Ascending aorta (tissue), 2 donors: ENCODE measurements around the gene NLRP3. TPM values are rescaled to one million over a fixed set of nuclear protein-coding genes. Genes with fewer than 3 reads are reported as not detected.
"Not testable (repeated sequence)": the region's sequence is repeated elsewhere in the genome, so short reads cannot be mapped to it uniquely, and the experiment has no call there.

ENCODE experiments used
- DNase-seq, 2 donors: peaks; one replicate each; pipeline ENCODE4 v3.0.0-alpha.2; 2019; ENCODE audit warnings: low spot score in 2 of 2
- H3K27ac ChIP-seq, 2 donors: fragments of 200-600 bp; sonication (generic); one replicate each; pipeline ENCODE4 v1.5.1; 2016 to 2017; ENCODE audit warnings: mild to moderate bottlenecking in 1 of 2
- H3K27me3 ChIP-seq: fragments of 200-600 bp; sonication (generic); one replicate; pipeline ENCODE4 v1.5.1; 2017
- H3K36me3 ChIP-seq, 2 donors: fragments of 200-600 bp; sonication (generic); one replicate each; pipeline ENCODE4 v1.5.1; 2016
- H3K4me1 ChIP-seq, 2 donors: fragments of 200-600 bp; sonication (generic); one replicate each; pipeline ENCODE4 v1.5.1; 2016 to 2017; ENCODE audit warnings: mild to moderate bottlenecking in 1 of 2
- H3K4me3 ChIP-seq, 2 donors: fragments of 200-600 bp; sonication (generic); one replicate each; pipeline ENCODE4 v1.5.1; 2016 to 2017; ENCODE audit warnings: mild to moderate bottlenecking in 1 of 2
- H3K9me3 ChIP-seq, 2 donors: fragments of 200-600 bp; sonication (generic); one replicate each; pipeline ENCODE4 v1.5.1; 2016
- intact Hi-C: fragments of 100-400 bp; cut with DNase I; formaldehyde crosslinking; loops from one replicate; pipeline ENCODE4 v1.15.1; 2023
- total RNA-seq: library from RNA; depleted of rRNA; stranded (reverse); fragments of >200 nt; gene quantifications from one replicate; pipeline ENCODE4 v1.1.0, GENCODE V29; 2016
- TF ChIP-seq, protein P1 (sequence below), 3 experiments: fragments of 200-600 bp in 2 of 3; fragments of 450-650 bp in 1 of 3; sonication (generic) in 2 of 3; IDR thresholded peaks; one replicate each; pipeline ENCODE4 v1.5.1; 2016 to 2019; ENCODE audit warnings: antibody characterized with exemption in 3 of 3, mild to moderate bottlenecking in 1 of 3, moderate library complexity in 1 of 3

NLRP3 gene
- total RNA-seq, 1 donor from 2014 or later: 0.11 TPM

GRCh38 chr1:247469141-247469535, 53.2 kb downstream of the NLRP3 start:
- no peak for DNase-seq
- H3K27me3 ChIP-seq: no peaks in the 10 kb centered on the region
- TF ChIP-seq, protein P1, sequence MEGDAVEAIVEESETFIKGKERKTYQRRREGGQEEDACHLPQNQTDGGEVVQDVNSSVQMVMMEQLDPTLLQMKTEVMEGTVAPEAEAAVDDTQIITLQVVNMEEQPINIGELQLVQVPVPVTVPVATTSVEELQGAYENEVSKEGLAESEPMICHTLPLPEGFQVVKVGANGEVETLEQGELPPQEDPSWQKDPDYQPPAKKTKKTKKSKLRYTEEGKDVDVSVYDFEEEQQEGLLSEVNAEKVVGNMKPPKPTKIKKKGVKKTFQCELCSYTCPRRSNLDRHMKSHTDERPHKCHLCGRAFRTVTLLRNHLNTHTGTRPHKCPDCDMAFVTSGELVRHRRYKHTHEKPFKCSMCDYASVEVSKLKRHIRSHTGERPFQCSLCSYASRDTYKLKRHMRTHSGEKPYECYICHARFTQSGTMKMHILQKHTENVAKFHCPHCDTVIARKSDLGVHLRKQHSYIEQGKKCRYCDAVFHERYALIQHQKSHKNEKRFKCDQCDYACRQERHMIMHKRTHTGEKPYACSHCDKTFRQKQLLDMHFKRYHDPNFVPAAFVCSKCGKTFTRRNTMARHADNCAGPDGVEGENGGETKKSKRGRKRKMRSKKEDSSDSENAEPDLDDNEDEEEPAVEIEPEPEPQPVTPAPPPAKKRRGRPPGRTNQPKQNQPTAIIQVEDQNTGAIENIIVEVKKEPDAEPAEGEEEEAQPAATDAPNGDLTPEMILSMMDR (IDR thresholded peaks at IDR 0.05): no peak
- no peak overlapping the region for H3K27ac ChIP-seq
- intact Hi-C loops: no loop called here
- no peaks in the 10 kb centered on the region for H3K36me3 ChIP-seq
- H3K4me3 ChIP-seq: no peak overlapping the region
- no peaks in the 10 kb centered on the region for H3K9me3 ChIP-seq
- H3K4me1 ChIP-seq: no peaks in the 10 kb centered on the region

- H3K36me3 ChIP-seq, DNase-seq, H3K9me3 ChIP-seq, intact Hi-C loops, H3K27ac ChIP-seq, H3K27me3 ChIP-seq, H3K4me3 ChIP-seq, H3K4me1 ChIP-seq: not testable (repeated sequence)
These were observed 55.0 kb downstream of the NLRP3 start for GRCh38 chr1:247470942-247471429.

- intact Hi-C loops: no loop called here
- TF ChIP-seq, protein P1 (IDR thresholded peaks at IDR 0.05): no peak
These were observed 55.6 kb downstream of the NLRP3 start for GRCh38 chr1:247471445-247472016.

DNA sequence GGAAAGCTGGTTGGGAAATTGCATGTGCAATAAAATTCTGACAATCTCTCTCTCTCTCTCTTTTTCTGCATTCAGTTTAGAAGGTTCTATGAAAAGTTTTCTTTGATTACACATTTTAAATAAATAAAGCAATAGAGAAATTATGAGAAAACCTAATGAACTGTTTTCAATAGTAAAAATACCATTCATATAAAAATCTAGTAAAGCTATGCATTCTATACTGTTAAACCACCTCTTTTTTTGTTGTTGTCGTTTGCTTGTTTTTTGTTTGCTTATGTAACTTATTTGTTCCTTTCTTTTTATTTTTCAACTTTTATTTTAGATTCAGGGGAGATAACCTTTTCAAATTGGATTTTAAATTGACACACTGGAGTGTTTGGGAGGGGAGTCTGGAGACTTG, 56.1 kb downstream of the NLRP3 start:
- no peak for DNase-seq
- intact Hi-C loops: no loop called here

More at GRCh38 chr1:247471445-247472016, 55.6 kb downstream of the NLRP3 start:
- H3K9me3 ChIP-seq: no peaks in the 10 kb centered on the region
- no peaks in the 10 kb centered on the region for H3K27me3 ChIP-seq
- no peak overlapping the region for H3K4me3 ChIP-seq
- H3K36me3 ChIP-seq: no peaks in the 10 kb centered on the region
- no peaks in the 10 kb centered on the region for H3K4me1 ChIP-seq
- H3K27ac ChIP-seq: no peak overlapping the region
- no peak for DNase-seq

GRCh38 chr1:247474367-247474766, 58.4 kb downstream of the NLRP3 start:
- H3K9me3 ChIP-seq: no peaks in the 10 kb centered on the region
- intact Hi-C loops: no loop called here

More for the DNA sequence above, 56.1 kb downstream of the NLRP3 start:
- Histone ChIP-seq H3K27me3 (no peaks in the 10 kb centered on the region), H3K27ac (no peak overlapping the region), H3K4me1 (no peaks in the 10 kb centered on the region), H3K4me3 (no peak overlapping the region), H3K9me3 (no peaks in the 10 kb centered on the region), H3K36me3 (no peaks in the 10 kb centered on the region)
- TF ChIP-seq, protein P1 (IDR thresholded peaks at IDR 0.05): no peak

DNA sequence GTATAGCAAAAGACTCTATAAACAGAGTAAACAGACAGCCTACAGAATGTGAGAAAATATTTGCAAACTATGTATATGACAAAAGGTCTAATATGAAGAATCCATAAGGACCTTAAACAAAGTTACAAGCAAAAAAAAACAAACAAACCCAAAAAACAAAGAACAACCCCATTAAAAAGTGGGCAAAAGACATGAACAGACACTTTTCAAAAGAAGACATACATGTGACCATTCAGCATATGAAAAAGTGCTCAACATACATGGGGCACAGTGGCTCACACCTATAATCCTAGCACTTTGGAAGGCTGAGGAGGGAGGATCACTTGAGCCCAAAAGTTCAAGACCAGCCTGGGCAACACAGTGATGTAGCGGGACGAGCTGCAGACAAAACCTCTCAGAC, 59.8 kb downstream of the NLRP3 start:
- no peak for DNase-seq
- Histone ChIP-seq H3K9me3 (no peaks in the 10 kb centered on the region), H3K27me3 (no peaks in the 10 kb centered on the region), H3K4me1 (no peaks in the 10 kb centered on the region), H3K4me3 (no peak overlapping the region), H3K36me3 (no peaks in the 10 kb centered on the region), H3K27ac (no peak overlapping the region)
- intact Hi-C loops: no loop called here
- TF ChIP-seq, protein P1 (IDR thresholded peaks at IDR 0.05): no peak

More at GRCh38 chr1:247474367-247474766, 58.4 kb downstream of the NLRP3 start:
- no peaks in the 10 kb centered on the region for H3K36me3 ChIP-seq
- no peaks in the 10 kb centered on the region for H3K27me3 ChIP-seq
- DNase-seq: no peak
- H3K4me3 ChIP-seq: no peak overlapping the region
- TF ChIP-seq, protein P1 (IDR thresholded peaks at IDR 0.05): no peak
- no peaks in the 10 kb centered on the region for H3K4me1 ChIP-seq
- H3K27ac ChIP-seq: no peak overlapping the region

GRCh38 chr1:247476328-247477058, 60.5 kb downstream of the NLRP3 start:
- intact Hi-C loops, H3K4me3 ChIP-seq, DNase-seq, H3K27ac ChIP-seq, H3K4me1 ChIP-seq, H3K9me3 ChIP-seq, H3K27me3 ChIP-seq, H3K36me3 ChIP-seq: not testable (repeated sequence)
